DMS53 (cell line): ENCODE data around the gene PACS2.

Source experiments
- DNase-seq: peaks from one replicate; lab custom pipeline; 2025; lab: John Stamatoyannopoulos, UW

The PACS2 gene

GRCh38 chr14:105421723-105422615 lies 107.4 kb downstream of the PACS2 start:
- no peak for DNase-seq

- no peak for DNase-seq
These were observed 108.3 kb downstream of the PACS2 start for GRCh38 chr14:105422695-105423487.

GRCh38 chr14:105423488-105424195 lies 109.1 kb downstream of the PACS2 start:
- DNase-seq, result no peak

GRCh38 chr14:105424861-105425260 lies 110.3 kb downstream of the PACS2 start:
- DNase-seq, result no peak

DNA sequence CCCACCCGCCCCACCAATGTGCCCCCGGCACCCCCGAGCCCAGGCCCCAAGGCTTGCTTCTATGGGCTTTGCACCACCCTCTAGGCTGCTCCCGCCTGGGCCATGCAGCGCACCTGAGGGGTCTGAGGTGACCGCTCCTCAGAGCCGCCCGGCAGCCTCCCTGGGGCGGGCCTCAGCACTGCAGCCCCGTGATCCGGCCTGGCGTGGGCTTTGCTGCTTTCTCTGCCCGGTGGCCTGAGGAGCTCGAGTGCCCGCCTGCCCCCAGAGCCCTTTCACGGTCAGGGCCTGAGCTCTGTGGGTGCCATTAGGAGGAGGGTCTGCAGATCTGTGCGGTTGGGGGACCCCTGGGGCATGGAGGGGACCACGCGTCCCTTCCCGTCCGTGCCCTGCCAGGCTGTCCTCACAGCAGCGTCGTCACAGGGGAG lies 111.3 kb downstream of the PACS2 start:
- DNase-seq, result no peak

GRCh38 chr14:105426416-105427130 lies 112.0 kb downstream of the PACS2 start:
- no peak for DNase-seq

GRCh38 chr14:105427412-105427811 lies 112.9 kb downstream of the PACS2 start:
- no peak for DNase-seq

DNA sequence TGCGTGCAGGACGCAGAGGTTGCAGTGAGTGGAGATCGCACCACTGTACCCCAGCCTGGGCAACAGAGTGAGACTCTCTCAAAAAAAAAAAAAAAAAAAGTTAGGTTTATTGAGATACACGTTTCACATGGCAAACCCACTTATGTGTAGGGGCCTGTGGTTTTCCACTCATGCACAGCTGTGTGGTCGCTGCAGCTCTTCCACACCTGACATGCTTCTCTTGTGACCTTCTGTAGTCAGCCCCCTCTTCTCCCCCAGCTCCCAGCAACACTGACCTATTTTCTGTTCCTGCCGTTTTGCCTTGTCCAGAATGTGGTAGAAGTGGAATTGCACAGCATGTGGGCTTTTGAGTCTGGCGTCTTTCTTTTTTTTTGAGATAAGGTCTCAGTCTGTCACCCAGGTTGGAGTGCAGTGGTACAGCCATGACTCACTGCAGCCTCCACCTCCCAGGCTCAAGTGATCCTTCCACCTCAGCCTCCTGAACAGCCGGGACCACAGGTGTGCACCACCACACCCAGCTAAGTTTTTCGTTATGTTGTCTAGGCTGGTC lies 113.5 kb downstream of the PACS2 start:
- no peak for DNase-seq

DNA sequence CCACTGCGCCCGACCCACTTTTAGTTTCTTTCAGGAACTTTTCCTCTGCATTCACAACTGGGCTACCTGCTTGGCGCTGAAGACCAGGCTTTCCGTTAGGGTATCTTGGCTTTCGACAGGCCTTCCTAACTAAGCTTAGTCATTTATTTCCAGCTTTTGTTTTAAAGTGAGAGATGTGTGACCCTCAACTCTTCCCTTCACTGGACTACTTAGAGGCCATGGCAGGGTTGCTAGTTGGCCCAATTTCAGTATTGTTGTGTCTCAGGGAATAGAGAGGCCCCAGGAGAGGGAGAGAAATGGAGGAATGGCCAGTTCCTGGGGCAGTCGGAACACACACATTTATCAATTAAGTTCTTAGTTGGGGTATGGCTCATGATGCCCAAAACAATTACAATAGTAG lies 115.5 kb downstream of the PACS2 start:
- no peak for DNase-seq

GRCh38 chr14:105430565-105430964 lies 116.0 kb downstream of the PACS2 start:
- no peak for DNase-seq

- no peak for DNase-seq
These were observed 116.7 kb downstream of the PACS2 start for GRCh38 chr14:105431256-105431655.

- no peak for DNase-seq
These were observed 118.1 kb downstream of the PACS2 start for GRCh38 chr14:105432657-105433056.

DNA sequence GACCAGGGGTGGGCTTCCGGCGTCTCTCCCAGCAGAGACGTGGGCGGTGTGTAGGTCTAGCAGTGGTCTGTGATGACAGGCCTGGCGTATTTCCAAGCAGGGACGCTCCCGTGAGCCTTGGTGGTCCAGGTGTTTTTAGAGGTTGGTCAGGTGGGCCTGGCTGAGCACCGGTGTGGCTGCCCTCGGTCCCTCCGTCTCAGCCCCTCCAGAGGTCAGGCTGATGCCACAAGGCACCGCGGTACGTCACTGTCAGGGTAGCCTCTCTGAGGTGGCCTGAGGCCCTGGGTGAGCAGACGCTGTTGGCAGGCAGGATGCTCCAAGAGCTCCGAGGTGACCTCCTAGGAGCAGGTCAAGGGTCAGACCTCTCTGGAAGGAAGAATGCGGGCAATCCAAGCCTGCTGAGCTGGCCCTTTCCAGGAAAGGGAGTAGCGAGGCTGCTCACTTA lies 118.6 kb downstream of the PACS2 start:
- DNase-seq, result no peak

DNA sequence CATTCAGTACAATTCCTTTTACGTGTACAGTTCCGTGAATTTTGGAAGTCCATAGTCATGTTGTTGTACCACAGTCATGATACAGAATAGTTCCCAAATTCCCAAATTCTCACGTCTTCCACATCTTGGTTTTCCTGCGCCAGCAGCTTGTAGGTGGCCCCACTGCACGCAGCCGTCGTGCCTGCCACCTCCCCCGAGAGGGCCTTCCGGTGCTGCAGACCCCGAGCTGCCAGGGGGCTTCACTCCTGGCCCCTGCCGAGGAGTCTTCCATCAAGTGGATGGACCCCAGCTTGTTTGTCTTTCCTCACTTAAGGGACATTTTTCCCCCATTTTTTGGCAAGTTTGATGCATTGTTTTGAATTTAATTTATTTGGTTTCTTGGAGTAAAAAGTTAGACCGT lies 121.9 kb downstream of the PACS2 start:
- DNase-seq, result no peak

DNA sequence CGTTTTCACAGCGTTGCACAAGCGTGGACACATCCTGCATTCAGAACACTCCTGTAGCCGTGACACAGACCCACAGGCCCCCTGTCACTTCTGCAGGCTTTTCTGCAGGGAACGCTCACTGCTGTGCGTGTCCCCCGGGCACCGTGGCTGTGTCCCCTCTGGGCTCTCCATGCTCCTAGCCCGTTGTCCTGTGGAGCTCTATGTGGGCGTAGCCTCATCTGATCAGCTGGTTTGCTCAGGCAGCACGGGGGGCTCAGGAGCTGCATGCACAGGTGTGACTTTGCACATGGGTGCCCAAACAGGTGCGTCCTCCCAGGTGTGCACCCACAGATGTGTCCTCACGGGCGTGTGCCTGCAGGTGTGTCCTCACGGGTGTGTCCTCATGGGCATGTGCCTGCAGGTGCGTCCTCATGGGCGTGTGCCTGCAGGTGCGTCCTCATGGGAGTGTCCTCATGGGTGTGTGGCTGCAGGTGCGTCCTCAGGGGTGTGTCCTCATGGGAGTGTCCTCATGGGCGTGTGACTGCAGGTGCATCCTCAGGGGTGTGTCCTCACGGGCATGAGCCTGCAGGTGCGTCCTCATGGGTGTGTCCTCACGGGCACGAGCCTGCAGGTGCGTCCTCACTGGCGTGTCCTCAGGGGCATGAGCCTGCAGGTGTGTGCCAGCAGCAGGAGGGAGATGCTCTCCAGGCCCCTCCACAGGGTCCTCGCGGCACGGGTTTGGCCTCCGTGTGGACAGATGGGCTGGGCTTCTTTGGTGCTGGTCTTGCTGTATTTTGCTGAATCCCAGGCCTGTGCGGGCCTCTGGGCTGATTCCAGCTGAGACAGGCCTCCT lies 122.6 kb downstream of the PACS2 start:
- peak; percentile 79 for DNase-seq

- DNase-seq, result no peak
These were observed 123.4 kb downstream of the PACS2 start for GRCh38 chr14:105437723-105438500.

GRCh38 chr14:105439179-105439578 lies 124.6 kb downstream of the PACS2 start:
- DNase-seq, result no peak

- no peak for DNase-seq
These were observed 125.4 kb downstream of the PACS2 start for GRCh38 chr14:105439710-105440553.

DNA sequence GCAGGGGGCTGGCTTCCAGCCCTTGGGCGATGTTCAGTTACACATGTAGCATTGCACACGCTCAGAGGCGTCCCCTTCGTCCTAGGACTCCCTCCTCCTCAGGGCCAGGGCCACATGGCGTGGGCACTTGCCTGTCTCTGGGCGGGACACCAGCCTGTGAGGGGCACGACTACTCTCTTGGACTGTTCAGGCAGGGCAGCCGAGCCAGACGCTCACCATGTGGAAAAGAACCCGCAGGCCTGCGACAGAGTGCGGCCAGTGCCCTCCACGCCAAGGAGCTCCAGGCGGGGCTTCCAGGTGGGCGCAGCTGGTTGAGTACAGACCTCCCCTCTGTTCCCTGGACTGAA lies 126.0 kb downstream of the PACS2 start:
- DNase-seq, result no peak
